LoVo (cell line): ENCODE results near the gene DDX50.
"Not testable (repeated sequence)": the region's sequence is repeated elsewhere in the genome, so short reads cannot be mapped to it uniquely, and the experiment has no call there.

Experiments
- DNase-seq: peaks from one replicate; pipeline ENCODE4 v3.0.0-alpha.2; 2016; ENCODE audit warnings: low spot score

Gene DDX50

DNA sequence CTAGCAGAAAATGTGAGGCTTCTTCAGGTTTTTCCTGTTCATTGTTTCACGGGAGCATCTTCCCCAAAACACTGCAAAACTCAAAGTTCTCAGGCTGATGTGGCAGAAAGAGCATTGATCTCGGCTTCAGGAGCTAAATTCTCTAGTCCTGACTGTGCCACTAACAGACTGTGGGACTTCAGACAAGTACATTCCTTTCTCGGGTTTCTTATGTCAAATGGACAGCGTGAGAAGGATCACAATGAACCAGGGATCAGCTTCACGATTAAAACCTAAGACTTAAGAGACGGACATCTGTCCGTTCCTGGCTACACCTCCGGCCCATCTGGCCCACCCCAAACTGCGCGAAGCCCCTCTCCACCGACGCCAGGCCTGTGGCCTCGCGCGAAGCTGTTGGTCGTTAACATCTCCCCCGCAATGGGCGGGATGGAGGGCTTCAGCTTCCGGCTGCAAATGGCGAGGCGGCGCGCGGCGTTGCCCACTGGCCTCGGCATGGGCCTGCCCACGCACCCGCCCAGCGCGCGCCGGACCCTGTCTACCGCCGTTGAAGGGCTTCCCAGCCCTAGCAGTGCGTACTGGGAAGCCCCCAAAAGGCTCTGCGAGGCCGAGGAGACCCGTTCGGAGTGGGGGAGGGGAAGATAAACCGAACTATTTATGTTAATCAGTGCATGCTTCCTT, 549 bp upstream of the DDX50 start:
- no peak for DNase-seq

GRCh38 chr10:68902382-68902781, 1.3 kb downstream of the DDX50 start:
- DNase-seq: no peak

- no peak for DNase-seq
These were observed 23.5 kb downstream of the DDX50 start for GRCh38 chr10:68924593-68924992.

- no peak for DNase-seq
These were observed 24.4 kb downstream of the DDX50 start for GRCh38 chr10:68925489-68925888.

DNA sequence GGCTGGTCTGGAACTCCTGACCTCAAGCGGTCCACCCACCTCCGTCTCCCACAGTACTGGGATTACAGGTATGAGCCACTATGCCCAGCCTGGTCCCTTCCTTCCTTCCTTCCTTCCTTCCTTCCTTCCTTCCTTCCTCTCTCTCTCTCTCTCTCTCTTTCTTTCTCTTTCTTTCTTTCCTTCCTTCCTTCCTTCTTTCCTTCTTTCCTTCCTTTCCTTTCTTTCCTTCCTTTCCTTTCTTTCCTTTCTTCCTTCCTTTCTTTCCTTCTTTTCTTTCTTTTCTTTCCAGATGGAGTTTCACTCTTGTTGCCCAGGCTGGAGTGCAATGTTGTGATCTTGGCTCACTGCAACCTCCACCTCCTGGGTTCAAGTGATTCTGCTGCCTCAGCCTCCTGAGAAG, 28.0 kb downstream of the DDX50 start:
- DNase-seq: not testable (repeated sequence)

- DNase-seq: not testable (repeated sequence)
These were observed 28.8 kb downstream of the DDX50 start for GRCh38 chr10:68929888-68930287.

- DNase-seq: not testable (repeated sequence)
These were observed 31.7 kb downstream of the DDX50 start for GRCh38 chr10:68932860-68933259.

DNA sequence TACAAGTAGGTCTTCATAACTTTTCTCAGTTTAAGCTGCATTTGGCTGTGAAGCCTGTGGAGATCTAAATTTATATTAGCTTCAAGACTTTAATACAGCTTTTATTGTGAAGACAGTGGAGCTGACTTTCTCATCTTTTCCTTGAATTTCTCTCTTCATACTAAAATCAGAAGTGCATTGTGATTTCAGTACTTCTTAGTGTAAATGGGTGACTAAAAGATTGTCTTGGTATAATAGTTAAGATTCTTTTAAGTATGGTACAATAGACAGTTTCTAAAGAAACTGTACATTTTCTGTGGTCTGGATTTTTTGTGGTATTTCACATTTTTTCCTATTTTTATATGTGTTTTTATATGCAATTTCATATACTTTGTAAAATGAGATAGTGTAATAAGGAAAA, 33.9 kb downstream of the DDX50 start:
- DNase-seq: no peak

DNA sequence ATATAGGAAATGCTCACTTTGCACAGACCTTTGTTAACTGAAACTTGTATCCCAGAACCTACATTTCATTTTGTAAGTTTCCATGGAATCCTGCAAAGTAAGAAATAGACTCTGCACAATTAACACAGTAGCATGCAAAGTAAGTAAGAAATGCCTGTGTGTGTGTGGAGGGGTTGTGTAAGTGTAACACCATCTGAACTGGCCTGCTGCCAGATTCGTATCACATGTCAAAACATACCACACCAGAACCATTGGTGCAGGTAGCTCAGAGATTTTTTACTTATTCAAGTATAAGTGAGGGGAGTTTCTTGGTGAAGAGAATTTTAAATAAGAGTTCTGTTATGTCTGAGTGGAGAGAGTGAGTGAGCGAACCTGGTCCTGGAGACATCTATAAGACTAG, 37.0 kb downstream of the DDX50 start:
- no peak for DNase-seq

- no peak for DNase-seq
These were observed 37.8 kb downstream of the DDX50 start for GRCh38 chr10:68938884-68939283.

- DNase-seq: not testable (repeated sequence)
These were observed 39.8 kb downstream of the DDX50 start for GRCh38 chr10:68940917-68941316.

DNA sequence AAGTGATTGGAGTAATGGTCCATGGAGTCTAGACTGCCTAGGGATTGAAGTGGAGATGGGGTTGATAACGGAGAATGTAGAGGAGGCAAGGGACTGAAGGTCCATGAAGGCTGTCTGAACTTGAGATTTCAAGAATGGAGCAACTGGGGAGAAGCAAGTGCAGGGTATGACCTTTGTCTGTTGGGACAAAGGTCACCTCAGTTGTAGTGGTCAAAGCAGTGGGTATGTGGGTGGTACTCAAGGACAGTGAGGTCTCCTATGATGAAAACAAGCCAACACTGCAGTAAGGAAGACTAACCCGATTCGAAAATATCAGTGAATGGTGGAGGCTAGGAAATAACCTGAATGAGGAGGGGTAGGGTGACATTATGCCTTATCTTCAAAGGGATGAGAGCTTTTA, 49.5 kb downstream of the DDX50 start:
- DNase-seq: no peak

DNA sequence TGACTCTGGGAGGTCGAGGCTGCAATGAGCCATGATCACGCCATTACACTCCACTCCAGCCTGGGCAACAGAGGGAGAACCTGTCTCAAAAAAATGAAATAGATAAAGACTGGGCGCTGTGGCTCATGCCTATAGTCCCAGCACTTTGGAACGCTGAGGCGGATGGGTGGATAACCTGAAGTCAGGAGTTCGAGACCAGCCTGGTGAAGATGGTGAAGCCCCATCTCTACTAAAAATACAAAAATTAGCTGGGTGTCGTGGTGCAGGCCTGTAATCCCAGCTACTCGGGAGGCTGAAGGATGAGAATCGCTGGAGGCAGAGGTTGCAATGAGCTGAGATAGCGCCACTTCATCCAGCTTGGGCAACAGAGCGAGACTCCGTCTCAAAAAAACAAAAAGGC, 53.8 kb downstream of the DDX50 start:
- no peak for DNase-seq

- no peak for DNase-seq
These were observed 54.3 kb downstream of the DDX50 start for GRCh38 chr10:68955355-68955831.

DNA sequence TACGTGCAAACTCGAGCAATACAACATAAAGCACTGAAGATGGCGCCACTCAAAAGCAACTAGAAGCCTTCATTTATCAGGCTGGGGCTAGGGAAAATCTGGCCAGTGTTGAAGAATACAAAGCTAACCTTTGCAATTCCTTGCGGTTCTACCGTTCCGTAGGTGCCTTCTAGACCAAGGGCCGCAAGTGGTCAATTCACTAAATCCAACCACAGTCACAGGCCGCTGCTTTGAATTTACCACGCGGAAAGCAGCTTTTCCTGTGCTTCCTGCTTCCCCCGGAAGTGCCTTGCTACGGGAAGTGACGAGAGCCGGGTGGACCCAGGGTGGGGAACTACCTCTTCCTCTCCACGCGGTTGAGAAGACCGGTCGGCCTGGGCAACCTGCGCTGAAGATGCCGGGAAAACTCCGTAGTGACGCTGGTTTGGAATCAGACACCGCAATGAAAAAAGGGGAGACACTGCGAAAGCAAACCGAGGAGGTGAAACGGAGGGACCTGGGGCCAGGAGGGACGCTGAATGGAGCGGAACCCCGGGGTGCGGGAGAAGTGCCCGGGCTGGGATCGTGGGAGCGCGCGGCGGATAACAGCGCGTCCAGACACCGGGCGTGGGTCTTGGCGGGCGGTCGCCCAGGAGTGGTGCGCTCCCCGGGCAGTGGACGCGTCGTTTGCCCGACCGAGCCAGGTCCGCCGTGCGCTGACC, 54.9 kb downstream of the DDX50 start, which contains the start of gene DDX21:
Gene DDX21 (plus strand): TSS at position 339 of the 701 bp plus-strand sequence. CDS start 56 bp downstream, at position 395.
- peak; percentile 94 for DNase-seq

- no peak for DNase-seq
These were observed 56.1 kb downstream of the DDX50 start for GRCh38 chr10:68957284-68957615.

- DNase-seq: no peak
These were observed 56.5 kb downstream of the DDX50 start for GRCh38 chr10:68957654-68958053.

- DNase-seq: no peak
These were observed 58.8 kb downstream of the DDX50 start for GRCh38 chr10:68959695-68960527.

GRCh38 chr10:68963151-68963550, 62.0 kb downstream of the DDX50 start:
- DNase-seq: no peak

GRCh38 chr10:68973975-68974374, 72.9 kb downstream of the DDX50 start:
- DNase-seq: no peak

DNA sequence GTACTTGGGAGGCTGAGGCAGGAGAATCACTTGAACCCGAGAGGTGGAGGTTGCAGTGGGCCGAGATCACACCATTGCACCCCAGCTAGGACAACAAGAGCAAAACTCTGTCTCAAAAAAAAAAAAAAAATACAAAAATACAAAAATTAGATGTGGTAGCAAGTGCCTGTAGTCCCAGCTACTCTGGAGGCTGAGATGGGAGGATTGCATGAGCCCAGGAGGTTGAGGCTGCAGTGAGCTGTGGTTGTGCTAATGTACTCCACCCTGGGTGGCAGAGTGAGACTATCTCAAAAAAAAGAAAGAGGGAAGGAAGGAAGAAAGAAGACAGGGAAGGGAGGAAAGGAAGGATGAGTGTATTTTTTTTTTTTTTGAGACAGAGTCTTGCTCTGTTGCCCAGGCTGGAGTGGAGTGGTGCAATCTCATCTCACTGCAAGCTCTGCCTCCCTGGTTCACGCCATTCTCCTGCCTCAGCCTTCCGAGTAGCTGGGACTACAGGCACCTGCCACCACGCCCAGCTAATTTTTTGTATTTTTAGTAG, 74.9 kb downstream of the DDX50 start:
- not testable (repeated sequence) for DNase-seq

DNA sequence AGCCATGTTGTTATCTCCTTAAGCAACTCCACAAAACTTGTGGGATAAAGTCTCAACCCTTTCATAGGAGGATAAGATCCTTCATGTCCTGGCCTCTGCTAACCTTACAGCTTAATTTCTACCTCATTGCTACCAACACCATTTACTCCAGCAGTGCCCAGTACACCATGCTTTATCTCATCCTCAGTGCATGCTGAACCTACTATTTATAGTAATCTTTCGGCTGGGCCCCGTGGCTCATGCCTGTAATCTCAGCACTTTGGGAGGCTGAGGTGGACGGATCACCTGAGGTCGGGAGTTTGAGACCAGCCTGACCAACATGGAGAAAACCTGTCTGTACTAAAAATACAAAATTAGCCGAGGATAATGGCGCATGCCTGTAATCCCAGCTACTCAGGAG, 78.6 kb downstream of the DDX50 start:
- not testable (repeated sequence) for DNase-seq
